AG09319 (cell line): Measurements from ENCODE around the gene SH3BGR.

Experiments used
- DNase-seq: peaks from one replicate; pipeline ENCODE4 v3.0.0-alpha.2; 2010; ENCODE audit warnings: low read depth; ENCODE audit errors: extremely low read depth
- TF ChIP-seq, protein P1 (sequence below): IDR thresholded peaks from 2 replicates; pipeline ENCODE4 v1.5.1; 2011; ENCODE audit warnings: low read depth, mild to moderate bottlenecking, inconsistent platforms, low read length, moderate library complexity

SH3BGR gene

GRCh38 chr21:39479164-39479813, 27.5 kb downstream of the SH3BGR start:
- TF ChIP-seq, protein P1, sequence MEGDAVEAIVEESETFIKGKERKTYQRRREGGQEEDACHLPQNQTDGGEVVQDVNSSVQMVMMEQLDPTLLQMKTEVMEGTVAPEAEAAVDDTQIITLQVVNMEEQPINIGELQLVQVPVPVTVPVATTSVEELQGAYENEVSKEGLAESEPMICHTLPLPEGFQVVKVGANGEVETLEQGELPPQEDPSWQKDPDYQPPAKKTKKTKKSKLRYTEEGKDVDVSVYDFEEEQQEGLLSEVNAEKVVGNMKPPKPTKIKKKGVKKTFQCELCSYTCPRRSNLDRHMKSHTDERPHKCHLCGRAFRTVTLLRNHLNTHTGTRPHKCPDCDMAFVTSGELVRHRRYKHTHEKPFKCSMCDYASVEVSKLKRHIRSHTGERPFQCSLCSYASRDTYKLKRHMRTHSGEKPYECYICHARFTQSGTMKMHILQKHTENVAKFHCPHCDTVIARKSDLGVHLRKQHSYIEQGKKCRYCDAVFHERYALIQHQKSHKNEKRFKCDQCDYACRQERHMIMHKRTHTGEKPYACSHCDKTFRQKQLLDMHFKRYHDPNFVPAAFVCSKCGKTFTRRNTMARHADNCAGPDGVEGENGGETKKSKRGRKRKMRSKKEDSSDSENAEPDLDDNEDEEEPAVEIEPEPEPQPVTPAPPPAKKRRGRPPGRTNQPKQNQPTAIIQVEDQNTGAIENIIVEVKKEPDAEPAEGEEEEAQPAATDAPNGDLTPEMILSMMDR = no peak
- DNase-seq = no peak

DNA sequence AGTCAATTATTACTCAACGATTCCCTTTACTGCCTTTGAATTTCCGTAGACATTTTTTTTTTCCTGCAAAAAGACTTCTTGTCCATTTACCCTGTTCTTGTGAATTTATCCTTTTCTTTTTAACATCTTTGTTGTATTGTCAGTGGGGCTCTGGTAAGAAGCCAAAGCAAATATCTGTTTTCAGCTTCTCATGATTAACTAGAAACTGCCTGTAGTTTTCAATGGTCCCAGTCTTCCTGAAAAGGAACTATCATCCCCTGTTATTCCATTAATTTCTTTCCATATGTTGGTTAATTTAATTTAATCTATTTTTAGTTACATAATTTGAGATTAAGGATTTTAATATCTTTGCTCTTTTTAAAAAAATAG, 28.0 kb downstream of the SH3BGR start:
- DNase-seq = no peak
- TF ChIP-seq, protein P1 = no peak

- no peak for DNase-seq
- TF ChIP-seq, protein P1 = no peak
Observed at GRCh38 chr21:39480271-39480670, 28.5 kb downstream of the SH3BGR start.

- TF ChIP-seq, protein P1 = no peak
- no peak for DNase-seq
Observed at GRCh38 chr21:39481886-39482285, 30.1 kb downstream of the SH3BGR start.

- TF ChIP-seq, protein P1 = no peak
- no peak for DNase-seq
Observed at GRCh38 chr21:39483917-39484316, 32.1 kb downstream of the SH3BGR start.

- peak; percentile 15 for DNase-seq
- TF ChIP-seq, protein P1 = no peak
Observed at GRCh38 chr21:39484711-39485276, 33.0 kb downstream of the SH3BGR start.

DNA sequence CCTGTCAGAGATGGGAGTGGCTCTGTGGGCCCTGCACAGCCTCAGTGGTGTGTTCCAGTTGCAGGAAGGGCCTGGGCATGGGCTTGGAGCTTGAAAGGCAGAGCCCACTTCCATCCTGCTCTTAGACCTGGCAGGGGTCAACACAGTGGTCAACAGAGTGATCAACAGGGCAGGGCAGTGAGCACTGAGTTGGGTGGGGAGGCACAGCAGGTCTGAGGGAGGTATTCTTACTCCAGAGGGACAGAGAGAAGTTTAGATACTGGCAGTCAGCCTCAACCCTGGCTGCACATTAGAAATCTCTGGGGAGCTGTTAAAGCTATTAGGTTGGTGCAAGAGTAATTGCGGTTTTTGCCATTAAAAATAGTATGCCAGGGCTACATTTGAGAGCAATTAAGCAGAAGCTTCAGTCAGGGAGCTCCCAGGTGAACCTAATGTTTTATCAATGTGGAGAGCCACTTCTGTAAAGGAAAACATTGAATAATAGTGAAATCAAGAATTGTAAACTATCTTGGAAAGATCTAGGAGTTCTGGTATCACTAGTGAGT, 37.7 kb downstream of the SH3BGR start:
- TF ChIP-seq, protein P1 = no peak
- no peak for DNase-seq
